MCF 10A (cell line): Measurements from ENCODE around the gene FAM170B. TPM values are rescaled to one million over a fixed set of nuclear protein-coding genes. Genes with fewer than 3 reads are reported as not detected.

Experiments used
- BruUV-seq: library from RNA; stranded (reverse); fragments of 400-500 nt; replicated peaks from 2 replicates; lab custom pipeline; 2021; lab: Mats Ljungman, UMichigan
- CTCF ChIA-PET: fragments of 300-600 bp; sonication (Branson Sonifier 250); formaldehyde crosslinking; extraction: SDS; loops from one replicate; lab custom pipeline; 2021; ENCODE audit warnings: antibody characterized with exemption, inconsistent platforms; lab: Yijun Ruan, JAX
- POLR2A ChIA-PET: fragments of 300-600, 350-650 bp; sonication (Branson Sonifier 250); formaldehyde crosslinking; extraction: SDS; loops from one replicate; lab custom pipeline; 2020; ENCODE audit warnings: antibody characterized with exemption, inconsistent platforms; lab: Yijun Ruan, JAX
- DNase-seq: peaks from one replicate; pipeline ENCODE4 v3.0.0-alpha.2; 2018; ENCODE audit not compliant: unreplicated experiment
- H3K27ac Mint-ChIP-seq: one replicate; pipeline ENCODE4 v1.8.0; 2022; ENCODE audit warnings: mild to moderate bottlenecking, low read depth, mixed read lengths; ENCODE audit not compliant: unreplicated experiment
- H3K27me3 Mint-ChIP-seq: one replicate; pipeline ENCODE4 v1.8.0; 2022; ENCODE audit warnings: mixed read lengths; ENCODE audit not compliant: insufficient read depth, unreplicated experiment
- H3K36me3 Mint-ChIP-seq: one replicate; pipeline ENCODE4 v1.8.0; 2022; ENCODE audit warnings: mild to moderate bottlenecking, moderate library complexity, mixed read lengths; ENCODE audit not compliant: insufficient read depth, unreplicated experiment
- H3K4me1 Mint-ChIP-seq: one replicate; pipeline ENCODE4 v1.8.0; 2022; ENCODE audit warnings: mixed read lengths; ENCODE audit not compliant: insufficient read depth, unreplicated experiment
- H3K4me3 Mint-ChIP-seq: one replicate; pipeline ENCODE4 v1.8.0; 2022; ENCODE audit warnings: mild to moderate bottlenecking, moderate library complexity, mixed read lengths; ENCODE audit not compliant: unreplicated experiment
- H3K9me3 Mint-ChIP-seq: one replicate; pipeline ENCODE4 v1.8.0; 2022; ENCODE audit warnings: mixed read lengths; ENCODE audit not compliant: unreplicated experiment
- CTCF ChIP-seq: fragments of 200-600 bp; IDR thresholded peaks from one replicate; pipeline ENCODE4 v1.8.0; 2022; ENCODE audit warnings: antibody characterized with exemption, mild to moderate bottlenecking; ENCODE audit not compliant: unreplicated experiment
- intact Hi-C: fragments of 100-400 bp; cut with micrococcal nuclease; formaldehyde crosslinking; loops from 2 replicates; pipeline ENCODE4 v1.14.1; 2022
- total RNA-seq: library from RNA; stranded (reverse); gene quantifications from 2 replicates; pipeline ENCODE4 v1.2.3, GENCODE V29; 2022

The FAM170B gene
- total RNA-seq, 1 experiment from 2014 or later = not detected

GRCh38 chr10:49115015-49115795 is 18.6 kb downstream of the FAM170B start, which contains the start of gene VSTM4:
Gene VSTM4, minus strand, starts transcription at chr10:49115522. Its CDS starts 37 bp downstream, at chr10:49115485.
- POLR2A ChIA-PET = no interaction called here
- no peak within 1 kb of the TSS for H3K4me3 Mint-ChIP-seq
- intact Hi-C loops = no loop called here
- no peaks in the 10 kb centered on the region for H3K4me1 Mint-ChIP-seq
- H3K36me3 Mint-ChIP-seq = no peaks in the 10 kb centered on the region
- no peaks in the 10 kb centered on the region for H3K27me3 Mint-ChIP-seq
- no peak for TF ChIP-seq CTCF
- H3K27ac Mint-ChIP-seq = no peak within 1 kb of the TSS
- H3K9me3 Mint-ChIP-seq = no peaks in the 10 kb centered on the region
- no peak for DNase-seq
- BruUV-seq = no TSS peak
- CTCF ChIA-PET = interaction anchor here (0.7 kb wide), 1 partner anchor 21 kb away, joined by 3 read pairs; no protein-coding TSS in a partner anchor

GRCh38 chr10:49114718-49115014 is 19.2 kb downstream of the FAM170B start:
- intact Hi-C loops = no loop called here
- Mint-ChIP-seq H3K9me3 (no peaks in the 10 kb centered on the region), H3K36me3 (no peaks in the 10 kb centered on the region), H3K4me3 (no peak overlapping the region), H3K27ac (no peak overlapping the region), H3K27me3 (no peaks in the 10 kb centered on the region), H3K4me1 (no peaks in the 10 kb centered on the region)
- TF ChIP-seq CTCF = no peak
- no peak for DNase-seq
- ChIA-PET POLR2A (no interaction called here), CTCF (interaction anchor here (0.7 kb wide), 1 partner anchor 22 kb away, joined by 3 read pairs; no protein-coding TSS in a partner anchor)
- BruUV-seq = no TSS peak

- CTCF ChIA-PET = interaction anchor here (0.7 kb wide), 1 partner anchor 294 kb away, joined by 3 read pairs; no protein-coding TSS in a partner anchor
- TF ChIP-seq CTCF = no peak
- H3K27me3 Mint-ChIP-seq = no peaks in the 10 kb centered on the region
These were observed 20.1 kb downstream of the FAM170B start for GRCh38 chr10:49113741-49114141.

GRCh38 chr10:49112851-49113250 is 21.0 kb downstream of the FAM170B start:
- H3K4me3 Mint-ChIP-seq = no peak overlapping the region
- no peak for DNase-seq
- no peaks in the 10 kb centered on the region for H3K9me3 Mint-ChIP-seq
- H3K4me1 Mint-ChIP-seq = no peaks in the 10 kb centered on the region
- no peak for TF ChIP-seq CTCF
- no TSS peak for BruUV-seq
- H3K27me3 Mint-ChIP-seq = no peaks in the 10 kb centered on the region
- no peaks in the 10 kb centered on the region for H3K36me3 Mint-ChIP-seq
- H3K27ac Mint-ChIP-seq = no peak overlapping the region
- intact Hi-C loops = no loop called here
- CTCF ChIA-PET = no interaction called here
- POLR2A ChIA-PET = no interaction called here

More at GRCh38 chr10:49113741-49114141, 20.1 kb downstream of the FAM170B start:
- Mint-ChIP-seq H3K4me3 (no peak overlapping the region), H3K9me3 (no peaks in the 10 kb centered on the region), H3K4me1 (no peaks in the 10 kb centered on the region), H3K27ac (no peak overlapping the region), H3K36me3 (no peaks in the 10 kb centered on the region)
- no peak for DNase-seq
- BruUV-seq = no TSS peak
- POLR2A ChIA-PET = interaction anchor here (0.5 kb wide), 1 partner anchor 373 kb away, joined by 3 read pairs; no protein-coding TSS in a partner anchor
- intact Hi-C loops = no loop called here
